CD4-positive, alpha-beta T cell (primary cell): ENCODE measurements around the gene ASIC3. TPM values are rescaled to one million over a fixed set of nuclear protein-coding genes. Genes with fewer than 3 reads are reported as not detected.

ENCODE experiments used
- ATAC-seq: fragments of 200-7000 bp; cut with Tn5 transposase; one replicate; pipeline ENCODE4 v1.10.0; 2022; ENCODE audit warnings: mild to moderate bottlenecking; ENCODE audit not compliant: poor library complexity
- CTCF ChIA-PET: fragments of 350-600 bp; sonication (Branson Sonifier 250); formaldehyde crosslinking; loops from one replicate; lab custom pipeline; 2021; ENCODE audit warnings: antibody characterized with exemption, inconsistent platforms; lab: Charles Lee
- POLR2A ChIA-PET: fragments of 350-600 bp; sonication (Branson Sonifier 250); formaldehyde crosslinking; loops from one replicate; lab custom pipeline; 2021; ENCODE audit warnings: antibody characterized with exemption, inconsistent platforms; lab: Charles Lee
- DNase-seq, 14 experiments: peaks; one replicate each; pipeline ENCODE4 v3.0.0-alpha.2; 2013 to 2020; ENCODE audit warnings: mixed read lengths in 2 of 14
- H3K27ac ChIP-seq, 2 donors: one replicate each; pipeline versions ENCODE4 v1.5.1 to v1.7.0; 2013; ENCODE audit warnings: low read length in 2 of 2, low read depth in 1 of 2, mild to moderate bottlenecking in 1 of 2
- H3K27me3 ChIP-seq, 2 experiments: 1 replicate in 1 of 2; 2 replicates in 1 of 2; pipeline versions ENCODE4 v1.6.1 to v1.7.0; 2013; ENCODE audit warnings: low read length in 2 of 2, control low read depth in 1 of 2, mild to moderate bottlenecking in 1 of 2, moderate library complexity in 1 of 2; ENCODE audit not compliant: insufficient read depth in 2 of 2, control insufficient read depth in 1 of 2
- H3K36me3 ChIP-seq: one replicate; pipeline ENCODE4 v1.6.1; 2013; ENCODE audit warnings: low read length, control low read depth; ENCODE audit not compliant: insufficient read depth
- H3K4me1 ChIP-seq: one replicate; pipeline ENCODE4 v1.6.1; 2013; ENCODE audit warnings: low read length, control low read depth; ENCODE audit not compliant: insufficient read depth
- H3K4me3 ChIP-seq: one replicate; pipeline ENCODE4 v1.5.1; 2013; ENCODE audit warnings: mild to moderate bottlenecking, low read length, moderate library complexity
- H3K9me3 ChIP-seq, 2 experiments: 1 replicate in 1 of 2; 2 replicates in 1 of 2; pipeline versions ENCODE4 v1.6.1 to v1.7.0; 2013; ENCODE audit warnings: low read length in 2 of 2, mild to moderate bottlenecking in 2 of 2, control low read depth in 1 of 2, moderate library complexity in 1 of 2; ENCODE audit not compliant: control insufficient read depth in 1 of 2, insufficient read depth in 1 of 2
- H3K27ac Mint-ChIP-seq: one replicate; pipeline ENCODE4 v1.8.0; 2020; ENCODE audit warnings: mixed read lengths
- H3K27me3 Mint-ChIP-seq: one replicate; pipeline ENCODE4 v1.8.0; 2021; ENCODE audit warnings: mixed read lengths
- H3K36me3 Mint-ChIP-seq: one replicate; pipeline ENCODE4 v1.8.0; 2021; ENCODE audit warnings: low read depth, mixed read lengths
- H3K4me1 Mint-ChIP-seq: one replicate; pipeline ENCODE4 v1.8.0; 2021; ENCODE audit warnings: low read depth, mixed read lengths
- H3K4me3 Mint-ChIP-seq: one replicate; pipeline ENCODE4 v1.8.0; 2020; ENCODE audit warnings: mild to moderate bottlenecking, mixed read lengths
- H3K9me3 Mint-ChIP-seq: one replicate; pipeline ENCODE4 v1.8.0; 2020; ENCODE audit warnings: mixed read lengths
- intact Hi-C, 2 experiments: fragments of 100-400 bp; cut with DNase I in 1 of 2; cut with micrococcal nuclease in 1 of 2; formaldehyde crosslinking; loops; one replicate each; pipeline versions ENCODE4 v1.15.1 to v1.9.0; 2023 to 2025; cut with DNase I, micrococcal nuclease
- total RNA-seq, 174 experiments: library from RNA in 2 of 174; stranded (reverse) in 2 of 174; gene quantifications; one replicate each; pipeline ENCODE4 v1.2.3 and lab custom pipeline; 2021 to 2026
- TF ChIP-seq, protein P1 (sequence below): fragments of 200-600 bp; IDR thresholded peaks from one replicate; pipeline ENCODE4 v1.8.0; 2022; ENCODE audit warnings: antibody characterized with exemption, mild to moderate bottlenecking

ASIC3 gene
- total RNA-seq, 2 experiments from 2014 or later, result 13.8 to 15.2 TPM

DNA sequence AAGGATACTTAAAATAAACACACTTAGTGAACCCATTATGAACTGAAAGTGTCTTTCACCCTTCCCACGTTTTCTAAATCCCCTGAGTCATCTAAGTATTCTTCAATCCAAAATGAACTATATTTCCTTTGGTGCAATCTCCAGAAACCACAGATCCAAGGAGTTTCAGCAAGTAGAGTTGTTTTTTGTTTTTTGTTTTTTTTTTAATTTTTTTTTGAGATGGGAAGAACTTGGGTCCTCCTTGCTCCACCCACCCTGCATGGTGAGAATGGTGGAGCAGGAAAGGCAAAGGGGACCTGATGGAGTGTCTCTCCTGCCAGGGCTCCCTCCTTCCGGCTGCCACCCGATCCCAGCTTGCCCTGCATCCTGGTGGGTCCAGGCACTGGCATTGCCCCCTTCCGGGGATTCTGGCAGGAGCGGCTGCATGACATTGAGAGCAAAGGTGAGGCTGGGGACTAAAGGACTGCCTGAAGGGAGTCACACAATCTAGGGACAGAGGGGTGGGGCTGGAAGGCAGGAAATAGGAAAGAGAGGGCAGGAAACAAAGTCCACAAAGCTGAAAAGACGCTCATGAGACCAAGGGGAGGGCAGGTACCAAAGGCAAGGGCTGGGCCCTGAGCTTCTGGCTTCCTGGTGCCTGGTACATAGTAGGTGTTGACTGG lies 36.2 kb upstream of the ASIC3 start:
- peaks cover 8% of the 10 kb centered on the region for H3K36me3 Mint-ChIP-seq
- H3K4me1 Mint-ChIP-seq, result peaks cover 88% of the 10 kb centered on the region
- Histone ChIP-seq H3K9me3 (peaks cover 0 to 6% of the 10 kb centered on the region in 2 experiments), H3K36me3 (no peaks in the 10 kb centered on the region), H3K27me3 (no peaks in the 10 kb centered on the region), H3K27ac (peak overlapping the region; percentile 86 to 97), H3K4me1 (peaks cover 99% of the 10 kb centered on the region), H3K4me3 (no peak overlapping the region)
- ChIA-PET POLR2A (interaction anchor here (1.4 to 8.5 kb wide), 4 partner anchors 7 to 329 kb away, joined by 3 to 77 read pairs (median 9); partner anchors contain the start of genes ABCB8, CDK5 and NUB1), CTCF (interaction anchor here (2.1 to 2.6 kb wide), 2 partner anchors 16 to 71 kb away, joined by 6 to 10 read pairs; partner anchors contain the start of genes ABCB8 and TMUB1)
- intact Hi-C loops, result loop anchor here (5.0 to 10.0 kb wide), 3 partner anchors 35 to 923 kb away; partner anchors contain the start of gene KCNH2 (in 1 of the 2)
- ATAC-seq (no peak), DNase-seq (no peak)
- peak overlapping the region; percentile 97 for H3K27ac Mint-ChIP-seq
- peak overlapping the region; percentile 86 for H3K4me3 Mint-ChIP-seq
- no peaks in the 10 kb centered on the region for H3K27me3 Mint-ChIP-seq
- H3K9me3 Mint-ChIP-seq, result no peaks in the 10 kb centered on the region
- TF ChIP-seq, protein P1, sequence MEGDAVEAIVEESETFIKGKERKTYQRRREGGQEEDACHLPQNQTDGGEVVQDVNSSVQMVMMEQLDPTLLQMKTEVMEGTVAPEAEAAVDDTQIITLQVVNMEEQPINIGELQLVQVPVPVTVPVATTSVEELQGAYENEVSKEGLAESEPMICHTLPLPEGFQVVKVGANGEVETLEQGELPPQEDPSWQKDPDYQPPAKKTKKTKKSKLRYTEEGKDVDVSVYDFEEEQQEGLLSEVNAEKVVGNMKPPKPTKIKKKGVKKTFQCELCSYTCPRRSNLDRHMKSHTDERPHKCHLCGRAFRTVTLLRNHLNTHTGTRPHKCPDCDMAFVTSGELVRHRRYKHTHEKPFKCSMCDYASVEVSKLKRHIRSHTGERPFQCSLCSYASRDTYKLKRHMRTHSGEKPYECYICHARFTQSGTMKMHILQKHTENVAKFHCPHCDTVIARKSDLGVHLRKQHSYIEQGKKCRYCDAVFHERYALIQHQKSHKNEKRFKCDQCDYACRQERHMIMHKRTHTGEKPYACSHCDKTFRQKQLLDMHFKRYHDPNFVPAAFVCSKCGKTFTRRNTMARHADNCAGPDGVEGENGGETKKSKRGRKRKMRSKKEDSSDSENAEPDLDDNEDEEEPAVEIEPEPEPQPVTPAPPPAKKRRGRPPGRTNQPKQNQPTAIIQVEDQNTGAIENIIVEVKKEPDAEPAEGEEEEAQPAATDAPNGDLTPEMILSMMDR, result no peak

DNA sequence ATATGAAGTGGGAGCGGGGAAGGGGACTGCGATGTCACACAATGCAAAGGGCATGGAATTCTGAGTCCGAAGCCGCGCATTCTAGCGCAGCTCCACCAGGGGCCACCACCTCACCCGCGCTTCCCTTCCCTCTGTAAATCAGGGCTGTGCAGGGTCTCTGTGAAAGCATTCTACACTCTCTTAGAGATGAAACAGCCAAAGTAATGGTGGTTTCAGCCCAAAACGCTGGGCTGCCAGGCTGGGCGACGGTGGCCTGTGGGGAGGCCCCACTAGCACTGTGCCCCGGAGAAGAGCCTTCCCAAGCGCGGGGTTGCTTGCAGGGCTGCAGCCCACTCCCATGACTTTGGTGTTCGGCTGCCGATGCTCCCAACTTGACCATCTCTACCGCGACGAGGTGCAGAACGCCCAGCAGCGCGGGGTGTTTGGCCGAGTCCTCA lies 35.4 kb upstream of the ASIC3 start:
- no peaks in the 10 kb centered on the region for H3K36me3 ChIP-seq
- Mint-ChIP-seq H3K9me3 (no peaks in the 10 kb centered on the region), H3K4me3 (peak overlapping the region; percentile 86), H3K27ac (peak overlapping the region; percentile 97), H3K36me3 (peaks cover 8% of the 10 kb centered on the region), H3K27me3 (no peaks in the 10 kb centered on the region), H3K4me1 (peaks cover 88% of the 10 kb centered on the region)
- ChIA-PET POLR2A (interaction anchor here (1.3 to 8.5 kb wide), 6 partner anchors 8 to 329 kb away, joined by 3 to 77 read pairs (median 9); partner anchors contain the start of genes ABCB8, CDK5 and NUB1), CTCF (interaction anchor here (1.5 to 2.6 kb wide), 2 partner anchors 15 to 24 kb away, joined by 5 to 10 read pairs; partner anchors contain the start of gene ABCB8)
- TF ChIP-seq, protein P1, result peak; percentile 36
- H3K4me3 ChIP-seq, result peak overlapping the region; percentile 16
- H3K4me1 ChIP-seq, result peaks cover 99% of the 10 kb centered on the region
- DNase-seq, result peak in 3 of 14 experiments; percentile 43 to 63 (median 63)
- peak; percentile 10 for ATAC-seq
- peaks cover 0 to 6% of the 10 kb centered on the region in 2 experiments for H3K9me3 ChIP-seq
- no peaks in the 10 kb centered on the region for H3K27me3 ChIP-seq
- intact Hi-C loops, result loop anchor here (5.0 to 10.0 kb wide), 3 partner anchors 36 to 922 kb away; partner anchors contain the start of gene KCNH2 (in 1 of the 2)
- H3K27ac ChIP-seq, result peak overlapping the region; percentile 86 to 97

DNA sequence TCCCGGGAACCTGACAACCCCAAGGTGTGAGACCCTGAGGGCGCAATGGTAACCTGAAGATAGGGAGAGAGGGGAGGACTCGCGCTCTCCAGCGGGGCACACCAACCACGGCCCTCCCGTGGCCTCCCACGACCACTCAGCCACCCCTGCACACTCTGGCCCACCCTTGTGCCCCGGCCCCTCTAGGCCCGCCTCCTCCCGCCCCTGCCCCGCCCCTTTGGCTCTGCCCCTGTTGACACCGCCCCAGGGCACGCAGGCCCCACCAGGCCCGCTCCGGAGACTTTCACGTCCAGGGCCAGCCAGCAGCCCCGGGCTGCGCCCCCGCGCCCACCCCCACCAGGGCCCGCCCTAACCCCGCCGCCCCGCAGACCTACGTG lies 35.0 kb upstream of the ASIC3 start:
- intact Hi-C loops, result loop anchor here (5.0 to 10.0 kb wide), 3 partner anchors 36 to 921 kb away; partner anchors contain the start of gene KCNH2 (in 1 of the 2)
- H3K4me1 Mint-ChIP-seq, result peaks cover 88% of the 10 kb centered on the region
- POLR2A ChIA-PET, result interaction anchor here (0.8 to 8.5 kb wide), 15 partner anchors 9 to 328 kb away, joined by 3 to 77 read pairs (median 4); partner anchors contain the start of genes ABCB8, CDK5 and NUB1
- Histone ChIP-seq H3K36me3 (no peaks in the 10 kb centered on the region), H3K9me3 (peaks cover 0 to 6% of the 10 kb centered on the region in 2 experiments), H3K27me3 (no peaks in the 10 kb centered on the region), H3K4me3 (peak overlapping the region; percentile 16), H3K27ac (peak overlapping the region; percentile 97 to 99), H3K4me1 (peaks cover 99% of the 10 kb centered on the region)
- CTCF ChIA-PET, result interaction anchor here (0.8 to 2.6 kb wide), 3 partner anchors 15 to 45 kb away, joined by 3 to 10 read pairs (median 5); partner anchors contain the start of gene ABCB8
- H3K4me3 Mint-ChIP-seq, result peak overlapping the region; percentile 91
- peaks cover 8% of the 10 kb centered on the region for H3K36me3 Mint-ChIP-seq
- no peaks in the 10 kb centered on the region for H3K9me3 Mint-ChIP-seq
- peak overlapping the region; percentile 97 for H3K27ac Mint-ChIP-seq
- DNase-seq, result peak in 1 of 14 experiments; percentile 51
- TF ChIP-seq, protein P1, result no peak
- H3K27me3 Mint-ChIP-seq, result no peaks in the 10 kb centered on the region
- no peak for ATAC-seq
